ENCODE results near the gene CMIP.
"Not testable (repeated sequence)": the region's sequence is repeated elsewhere in the genome, so short reads cannot be mapped to it uniquely, and the experiment has no call there.

GRCh38 chr16:81522851-81523250 is 78.2 kb downstream of the CMIP start:
- TF ChIP-seq CTCF, EZH2phosphoT487 (IDR thresholded peaks at IDR 0.05): not testable (repeated sequence)

Measured in neural progenitor cell (in vitro differentiated cells).